ENCODE results near the gene CRIP3.

The CRIP3 gene

DNA sequence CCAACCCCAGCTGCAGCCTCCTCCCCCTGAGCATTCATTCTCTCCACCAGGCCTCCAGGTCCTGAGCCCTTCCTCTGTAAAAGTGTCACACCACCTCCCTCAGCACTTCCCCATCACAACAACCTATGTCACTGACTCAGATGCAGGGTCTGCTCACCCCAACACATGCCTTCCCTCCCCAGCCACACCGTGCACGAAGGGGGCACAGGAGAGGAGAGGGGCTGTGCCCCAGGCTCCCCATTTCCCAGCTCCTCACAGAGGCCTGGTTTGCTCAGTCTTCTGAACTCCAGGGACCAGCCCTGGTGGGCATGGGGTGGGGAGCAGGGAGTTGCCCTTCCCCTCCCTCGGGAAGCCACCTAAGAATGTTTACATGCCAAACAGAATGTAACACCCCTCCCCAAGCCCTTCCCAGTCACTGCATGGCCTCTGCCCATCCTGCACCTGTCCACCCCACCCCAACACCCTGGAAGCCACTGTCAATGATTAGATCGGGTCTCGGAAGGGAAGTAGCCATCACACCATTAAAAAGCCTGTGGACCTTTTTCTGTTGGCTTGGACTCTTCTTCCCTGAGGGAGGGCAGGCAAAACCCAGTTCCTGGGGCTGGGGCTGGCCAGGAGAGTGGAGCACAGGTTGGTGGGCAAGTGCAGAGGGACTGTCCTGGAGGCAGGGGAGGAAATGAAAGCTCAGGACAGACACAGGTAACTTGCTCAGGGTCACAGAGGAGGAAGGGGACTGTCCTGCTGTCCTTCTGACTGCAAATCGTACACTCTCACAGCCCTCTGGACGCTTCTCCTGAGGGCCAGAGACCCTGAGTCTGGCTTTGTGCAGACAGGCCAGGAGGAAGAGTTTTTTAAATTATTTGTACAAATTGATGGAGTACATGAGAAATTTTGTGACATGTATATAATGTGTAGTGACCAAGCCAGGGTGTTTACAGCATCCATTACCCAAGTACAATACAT lies 20.6 kb downstream of the CRIP3 start:
- DNase-seq (ENCODE audit: low spot score): no peak

GRCh38 chr6:43286980-43287716 lies 21.5 kb downstream of the CRIP3 start:
- DNase-seq (ENCODE audit: low spot score): no peak

GRCh38 chr6:43286456-43286979 lies 22.1 kb downstream of the CRIP3 start:
- no peak for DNase-seq (ENCODE audit: low spot score)

GRCh38 chr6:43285832-43286231 lies 22.8 kb downstream of the CRIP3 start:
- DNase-seq (ENCODE audit: low spot score): no peak

- DNase-seq (ENCODE audit: low spot score): no peak
These were observed 23.4 kb downstream of the CRIP3 start for GRCh38 chr6:43284991-43285781.

DNA sequence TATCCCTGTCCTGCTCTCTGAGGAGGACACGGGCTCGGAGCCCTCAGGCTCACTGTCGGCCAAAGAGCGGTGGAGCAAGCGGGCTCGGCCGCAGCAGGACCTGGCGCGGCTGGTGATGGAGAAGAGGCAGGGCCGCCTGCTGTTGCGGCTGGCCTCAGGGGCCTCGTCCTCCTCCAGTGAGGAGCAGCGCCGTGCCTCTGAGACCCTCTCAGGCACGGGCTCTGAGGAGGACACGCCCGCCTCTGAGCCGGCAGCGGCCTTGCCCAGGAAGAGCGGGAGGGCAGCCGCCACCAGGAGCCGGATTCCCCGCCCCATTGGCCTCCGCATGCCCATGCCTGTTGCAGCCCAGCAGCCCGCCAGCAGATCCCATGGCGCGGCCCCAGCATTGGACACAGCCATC lies 24.7 kb downstream of the CRIP3 start:
- no peak for DNase-seq (ENCODE audit: low spot score)

- DNase-seq (ENCODE audit: low spot score): no peak
These were observed 25.1 kb downstream of the CRIP3 start for GRCh38 chr6:43283514-43283901.

- no peak for DNase-seq (ENCODE audit: low spot score)
These were observed 25.8 kb downstream of the CRIP3 start for GRCh38 chr6:43282636-43283513.

- DNase-seq (ENCODE audit: low spot score): no peak
These were observed 26.6 kb downstream of the CRIP3 start for GRCh38 chr6:43282060-43282459.

- no peak for DNase-seq (ENCODE audit: low spot score)
These were observed 28.4 kb downstream of the CRIP3 start for GRCh38 chr6:43280234-43280633.

GRCh38 chr6:43278524-43279078 lies 30.0 kb downstream of the CRIP3 start:
- DNase-seq (ENCODE audit: low spot score): peak; percentile 84

GRCh38 chr6:43277643-43278523 lies 30.7 kb downstream of the CRIP3 start:
- no peak for DNase-seq (ENCODE audit: low spot score)

DNA sequence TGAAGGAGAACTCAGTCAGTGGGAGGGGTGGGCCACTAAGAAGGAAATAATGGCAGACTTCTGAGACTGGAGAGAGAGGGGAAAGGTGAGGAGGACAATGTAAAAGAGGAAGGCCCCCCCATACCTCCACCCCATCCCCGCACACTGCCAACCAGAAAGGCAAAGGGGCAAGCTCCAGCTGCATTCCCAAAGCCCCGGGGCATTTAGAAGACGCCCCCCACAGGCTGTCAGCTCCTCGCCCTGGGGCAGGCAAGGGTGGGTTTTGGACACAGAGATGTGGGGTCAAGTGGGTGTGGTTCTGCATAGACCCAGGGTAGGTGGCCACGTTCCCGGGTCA lies 31.4 kb downstream of the CRIP3 start:
- no peak for DNase-seq (ENCODE audit: low spot score)

GRCh38 chr6:43276577-43277305 lies 31.9 kb downstream of the CRIP3 start:
- no peak for DNase-seq (ENCODE audit: low spot score)

GRCh38 chr6:43275801-43276576 lies 32.6 kb downstream of the CRIP3 start:
- DNase-seq (ENCODE audit: low spot score): no peak

DNA sequence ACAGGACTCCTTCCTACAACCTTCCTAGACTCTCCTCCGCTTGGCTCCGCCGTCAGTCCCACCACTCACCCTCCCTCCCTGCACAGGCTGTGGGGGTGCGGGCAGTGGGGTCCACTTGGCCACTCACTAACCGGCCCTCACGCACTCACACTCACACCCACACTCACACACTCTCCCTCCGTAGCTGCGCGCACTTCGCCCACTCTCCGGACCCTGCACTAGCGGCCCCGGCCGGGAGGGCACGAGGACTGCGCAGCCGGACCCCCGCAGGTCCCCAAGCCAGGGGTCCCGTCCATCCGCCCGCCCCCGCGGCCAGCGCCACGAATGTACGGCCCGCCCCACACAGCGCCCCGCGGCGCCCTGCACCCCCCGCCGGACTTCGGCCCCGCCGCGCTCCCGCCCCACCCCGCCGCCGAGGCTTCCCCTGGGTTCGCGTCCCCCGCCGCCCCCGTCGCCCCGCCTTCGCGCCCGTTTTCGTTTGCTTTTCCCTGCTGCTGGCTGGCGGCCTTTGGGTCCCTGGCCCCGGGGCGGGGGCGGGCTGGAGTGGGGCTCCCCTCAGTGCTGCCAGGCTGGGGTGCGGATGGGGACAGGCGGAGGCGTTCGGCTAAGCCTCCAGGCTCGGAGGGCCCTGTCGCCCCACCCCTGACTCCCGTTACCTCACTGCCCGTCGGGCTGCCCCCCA lies 33.6 kb downstream of the CRIP3 start:
- no peak for DNase-seq (ENCODE audit: low spot score)

- DNase-seq (ENCODE audit: low spot score): no peak
These were observed 34.3 kb downstream of the CRIP3 start for GRCh38 chr6:43274127-43274915.

All from kidney tubule cell (primary cell).